Neural cell (in vitro differentiated cells): Measurements from ENCODE around the gene HES6. TPM values are rescaled to one million over a fixed set of nuclear protein-coding genes. Genes with fewer than 3 reads are reported as not detected.

ENCODE experiments used
- H2AFZ ChIP-seq: fragments of 200-600, 300-800 bp; sonication (generic), shearing (Covaris generic); 2 replicates; pipeline ENCODE4 v1.6.0; 2014; ENCODE audit warnings: low read depth, mild to moderate bottlenecking, antibody characterized with exemption, low read length, moderate library complexity
- H3F3A ChIP-seq: fragments of 200-600 bp; shearing (Covaris generic); 2 replicates; pipeline ENCODE4 v1.6.1; 2016; ENCODE audit warnings: mild to moderate bottlenecking, moderate library complexity, mixed read lengths, antibody characterized with exemption, low read length; ENCODE audit not compliant: insufficient read depth, poor library complexity, severe bottlenecking
- H3K27ac ChIP-seq: fragments of 200-600, 300-800 bp; sonication (generic), shearing (Covaris generic); 2 replicates; pipeline ENCODE4 v1.5.1; 2014; ENCODE audit warnings: mild to moderate bottlenecking, low read length, moderate library complexity
- H3K27me3 ChIP-seq: fragments of 300-800, 200-600 bp; sonication (generic), shearing (Covaris generic); 2 replicates; pipeline ENCODE4 v1.6.0; 2014; ENCODE audit warnings: mild to moderate bottlenecking, low read depth, low read length, moderate library complexity; ENCODE audit not compliant: insufficient read depth
- H3K36me3 ChIP-seq: fragments of 300-800, 200-600 bp; sonication (generic), shearing (Covaris generic); 2 replicates; pipeline ENCODE4 v1.5.1; 2014; ENCODE audit warnings: mild to moderate bottlenecking, antibody characterized with exemption, low read length, moderate library complexity; ENCODE audit not compliant: insufficient read depth
- H3K4me2 ChIP-seq: fragments of 300-800, 200-600 bp; sonication (generic), shearing (Covaris generic); 2 replicates; pipeline ENCODE4 v1.6.0; 2014; ENCODE audit warnings: mild to moderate bottlenecking, low read length
- H3K4me3 ChIP-seq: fragments of 300-800, 200-600 bp; sonication (generic), shearing (Covaris generic); 2 replicates; pipeline ENCODE4 v1.5.1; 2014; ENCODE audit warnings: mild to moderate bottlenecking, low read length, moderate library complexity
- H3K79me2 ChIP-seq: fragments of 200-600 bp; shearing (Covaris generic); replicated peaks from 2 replicates; pipeline ENCODE4 v1.6.0; 2014; ENCODE audit warnings: mild to moderate bottlenecking, low read length, moderate library complexity; ENCODE audit not compliant: insufficient read depth
- H3K9ac ChIP-seq: fragments of 300-800, 200-600 bp; sonication (generic), shearing (Covaris generic); 2 replicates; pipeline ENCODE4 v1.6.1; 2016; ENCODE audit warnings: mild to moderate bottlenecking, low read length, mixed read lengths
- H3K9me2 ChIP-seq: fragments of 200-600 bp; shearing (Covaris generic); 2 replicates; pipeline ENCODE4 v1.6.1; 2016; ENCODE audit warnings: mild to moderate bottlenecking, low read length, mixed read lengths; ENCODE audit not compliant: insufficient read depth
- H3K9me3 ChIP-seq: fragments of 200-600, 300-800 bp; sonication (generic), shearing (Covaris generic); 2 replicates; pipeline ENCODE4 v1.6.1; 2016; ENCODE audit warnings: mild to moderate bottlenecking, mixed run types, low read length, moderate library complexity, mixed read lengths
- H4K20me1 ChIP-seq: fragments of 200-600 bp; shearing (Covaris generic); 2 replicates; pipeline ENCODE4 v1.6.1; 2016; ENCODE audit warnings: mild to moderate bottlenecking, mixed run types; ENCODE audit not compliant: insufficient read depth
- CTCF ChIP-seq: fragments of 450-650 bp; IDR thresholded peaks from 2 replicates; pipeline ENCODE4 v1.5.1; 2014; ENCODE audit warnings: antibody characterized with exemption, mild to moderate bottlenecking, moderate library complexity; ENCODE audit not compliant: poor library complexity, severe bottlenecking
- EP300 ChIP-seq: fragments of 450-650 bp; conservative IDR thresholded peaks from 2 replicates; pipeline ENCODE4 v1.6.1; 2014; ENCODE audit warnings: antibody characterized with exemption, mild to moderate bottlenecking, moderate library complexity; ENCODE audit not compliant: poor library complexity, severe bottlenecking
- EZH2 ChIP-seq: fragments of 200-600, 300-800 bp; shearing (Covaris generic), sonication (generic); IDR thresholded peaks from 2 replicates; pipeline ENCODE4 v1.6.1; 2014; ENCODE audit warnings: antibody characterized with exemption, low read length, borderline replicate concordance, mild to moderate bottlenecking; ENCODE audit not compliant: insufficient read depth, poor library complexity, severe bottlenecking
- MXI1 ChIP-seq: fragments of 450-650 bp; conservative IDR thresholded peaks from 2 replicates; pipeline ENCODE4 v1.6.1; 2014; ENCODE audit warnings: antibody characterized with exemption, mild to moderate bottlenecking; ENCODE audit not compliant: poor library complexity, severe bottlenecking
- POLR2AphosphoS5 ChIP-seq: IDR thresholded peaks from 2 replicates; pipeline ENCODE4 v1.6.1; 2012
- RAD21 ChIP-seq: fragments of 450-650 bp; conservative IDR thresholded peaks from 2 replicates; pipeline ENCODE4 v1.6.1; 2014; ENCODE audit warnings: antibody characterized with exemption, mild to moderate bottlenecking, moderate library complexity
- SMC3 ChIP-seq: fragments of 450-650 bp; conservative IDR thresholded peaks from 2 replicates; pipeline ENCODE4 v1.6.1; 2014; ENCODE audit warnings: antibody characterized with exemption, mild to moderate bottlenecking, moderate library complexity; ENCODE audit not compliant: poor library complexity
- TAF1 ChIP-seq: IDR thresholded peaks from 2 replicates; pipeline ENCODE4 v1.6.1; 2012; ENCODE audit warnings: low read depth
- polyA plus RNA-seq: library from polyadenylated mRNA; depleted of rRNA; stranded (reverse); fragments of >200 nt; gene quantifications from 2 replicates; pipeline ENCODE4 v1.2.3, GENCODE V29; 2014
- TF ChIP-seq, protein P1 (sequence below): IDR thresholded peaks from 2 replicates; pipeline ENCODE4 v1.6.1; 2012; ENCODE audit warnings: borderline replicate concordance

The HES6 gene
- polyA plus RNA-seq, 1 donor from 2014 or later, result 236 TPM

GRCh38 chr2:238238766-238239542 is 884 bp downstream of the HES6 start:
- Histone ChIP-seq H3K9me3 (no peaks in the 10 kb centered on the region), H4K20me1 (no peaks in the 10 kb centered on the region), H3K79me2 (peaks cover 7% of the 10 kb centered on the region), H3K4me2 (peak overlapping the region; percentile 76), H2AFZ (no peak overlapping the region), H3K4me3 (peak overlapping the region; percentile 71), H3K27me3 (no peaks in the 10 kb centered on the region), H3F3A (no peaks in the 10 kb centered on the region), H3K9ac (peak overlapping the region; percentile 74), H3K9me2 (no peaks in the 10 kb centered on the region), H3K36me3 (no peaks in the 10 kb centered on the region), H3K27ac (peak overlapping the region; percentile 20)
- no peak for TF ChIP-seq EP300
- peak; percentile 35 for TF ChIP-seq POLR2AphosphoS5
- peak; percentile 55 for TF ChIP-seq MXI1
- TF ChIP-seq CTCF, result peak; percentile 36
- TF ChIP-seq TAF1, result no peak
- no peak for TF ChIP-seq SMC3
- TF ChIP-seq EZH2, result no peak
- TF ChIP-seq, protein P1, sequence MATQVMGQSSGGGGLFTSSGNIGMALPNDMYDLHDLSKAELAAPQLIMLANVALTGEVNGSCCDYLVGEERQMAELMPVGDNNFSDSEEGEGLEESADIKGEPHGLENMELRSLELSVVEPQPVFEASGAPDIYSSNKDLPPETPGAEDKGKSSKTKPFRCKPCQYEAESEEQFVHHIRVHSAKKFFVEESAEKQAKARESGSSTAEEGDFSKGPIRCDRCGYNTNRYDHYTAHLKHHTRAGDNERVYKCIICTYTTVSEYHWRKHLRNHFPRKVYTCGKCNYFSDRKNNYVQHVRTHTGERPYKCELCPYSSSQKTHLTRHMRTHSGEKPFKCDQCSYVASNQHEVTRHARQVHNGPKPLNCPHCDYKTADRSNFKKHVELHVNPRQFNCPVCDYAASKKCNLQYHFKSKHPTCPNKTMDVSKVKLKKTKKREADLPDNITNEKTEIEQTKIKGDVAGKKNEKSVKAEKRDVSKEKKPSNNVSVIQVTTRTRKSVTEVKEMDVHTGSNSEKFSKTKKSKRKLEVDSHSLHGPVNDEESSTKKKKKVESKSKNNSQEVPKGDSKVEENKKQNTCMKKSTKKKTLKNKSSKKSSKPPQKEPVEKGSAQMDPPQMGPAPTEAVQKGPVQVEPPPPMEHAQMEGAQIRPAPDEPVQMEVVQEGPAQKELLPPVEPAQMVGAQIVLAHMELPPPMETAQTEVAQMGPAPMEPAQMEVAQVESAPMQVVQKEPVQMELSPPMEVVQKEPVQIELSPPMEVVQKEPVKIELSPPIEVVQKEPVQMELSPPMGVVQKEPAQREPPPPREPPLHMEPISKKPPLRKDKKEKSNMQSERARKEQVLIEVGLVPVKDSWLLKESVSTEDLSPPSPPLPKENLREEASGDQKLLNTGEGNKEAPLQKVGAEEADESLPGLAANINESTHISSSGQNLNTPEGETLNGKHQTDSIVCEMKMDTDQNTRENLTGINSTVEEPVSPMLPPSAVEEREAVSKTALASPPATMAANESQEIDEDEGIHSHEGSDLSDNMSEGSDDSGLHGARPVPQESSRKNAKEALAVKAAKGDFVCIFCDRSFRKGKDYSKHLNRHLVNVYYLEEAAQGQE, result no peak
- no peak for TF ChIP-seq RAD21

GRCh38 chr2:238238311-238238765 is 1.5 kb downstream of the HES6 start:
- no peak overlapping the region for H2AFZ ChIP-seq

More at GRCh38 chr2:238238311-238238765, 1.5 kb downstream of the HES6 start:
- no peaks in the 10 kb centered on the region for H4K20me1 ChIP-seq
- no peaks in the 10 kb centered on the region for H3K9me2 ChIP-seq
- H3K4me3 ChIP-seq, result peak overlapping the region; percentile 71
- H3K27ac ChIP-seq, result no peak overlapping the region
- no peaks in the 10 kb centered on the region for H3K36me3 ChIP-seq
- H3F3A ChIP-seq, result no peaks in the 10 kb centered on the region
- TF ChIP-seq CTCF (no peak), TAF1 (no peak), EZH2 (no peak), SMC3 (no peak), EP300 (no peak), MXI1 (no peak), POLR2AphosphoS5 (no peak), RAD21 (no peak)
- TF ChIP-seq, protein P1, result no peak
- H3K79me2 ChIP-seq, result peaks cover 7% of the 10 kb centered on the region
- no peak overlapping the region for H3K9ac ChIP-seq
- no peaks in the 10 kb centered on the region for H3K9me3 ChIP-seq
- H3K4me2 ChIP-seq, result peak overlapping the region; percentile 76
- no peaks in the 10 kb centered on the region for H3K27me3 ChIP-seq
